Measurements from ENCODE around the gene PIP5K1C.

PIP5K1C gene

GRCh38 chr19:3707868-3708206 lies 7.6 kb upstream of the PIP5K1C start:
- TF ChIP-seq CTCF (conservative IDR thresholded peaks at IDR 0.05), result no peak
- peak overlapping the region; percentile 49 for H3K27ac ChIP-seq

GRCh38 chr19:3701200-3701599 lies 932 bp upstream of the PIP5K1C start:
- H3K27ac ChIP-seq, result no peak overlapping the region
- no peak for TF ChIP-seq CTCF (conservative IDR thresholded peaks at IDR 0.05)

- peak overlapping the region; percentile 66 for H3K27ac ChIP-seq
- no peak for TF ChIP-seq CTCF (conservative IDR thresholded peaks at IDR 0.05)
Observed at GRCh38 chr19:3699741-3700241, 477 bp downstream of the PIP5K1C start.

GRCh38 chr19:3698974-3699740 lies 1.1 kb downstream of the PIP5K1C start:
- no peak for TF ChIP-seq CTCF (conservative IDR thresholded peaks at IDR 0.05)
- peak overlapping the region; percentile 66 for H3K27ac ChIP-seq

- H3K27ac ChIP-seq, result no peak overlapping the region
- TF ChIP-seq CTCF (conservative IDR thresholded peaks at IDR 0.05), result no peak
Observed at GRCh38 chr19:3698386-3698950, 1.8 kb downstream of the PIP5K1C start.

GRCh38 chr19:3697671-3698385 lies 2.4 kb downstream of the PIP5K1C start:
- no peak overlapping the region for H3K27ac ChIP-seq
- no peak for TF ChIP-seq CTCF (conservative IDR thresholded peaks at IDR 0.05)

GRCh38 chr19:3697094-3697493 lies 3.2 kb downstream of the PIP5K1C start:
- no peak overlapping the region for H3K27ac ChIP-seq
- no peak for TF ChIP-seq CTCF (conservative IDR thresholded peaks at IDR 0.05)

Data from VCaP (cell line).